Left cardiac atrium (tissue), 4 donors: Measurements from ENCODE around the gene LTB4R. TPM values are rescaled to one million over a fixed set of nuclear protein-coding genes. Genes with fewer than 3 reads are reported as not detected.

Source experiments
- ATAC-seq, 2 donors: fragments of 200-7000 bp; cut with Tn5 transposase; one replicate each; pipeline ENCODE4 v1.9.1; 2020; ENCODE audit warnings: mild to moderate bottlenecking in 2 of 2, moderate library complexity in 2 of 2
- DNase-seq: peaks from one replicate; pipeline ENCODE4 v3.0.0-alpha.2; 2020
- intact Hi-C, 2 donors: fragments of 100-400 bp; cut with DNase I; formaldehyde crosslinking; loops; one replicate each; pipeline versions ENCODE4 v1.14.1 to v1.15.1; 2022 to 2023
- total RNA-seq, 2 donors: library from RNA; stranded (reverse); fragmentation: NEBNext Ultra II Directional; extraction: Animal tissue kit (Norgen Biotek cat#: 25700); gene quantifications; one replicate each; pipeline ENCODE4 v1.2.1, GENCODE V29; 2021
- donor health status: DM: no; HTN: yes; CAD: no.
- donor health status: DM: no; HTN: yes; CAD: no; lungs with severe emphysema.
- donor health status: DM: yes; HTN: yes; CAD: no.
- donor health status: Dilated cardiomyopathy.

Gene LTB4R
- total RNA-seq, 2 donors from 2014 or later: 2.8 to 3.2 TPM

GRCh38 chr14:24296341-24297157 lies 14.8 kb upstream of the LTB4R start:
- peak; percentile 55 to 71 for ATAC-seq
- DNase-seq: peak; percentile 69
- intact Hi-C loops: loop anchor here in 1 of 2 donors (1.0 kb wide), 1 partner anchor 53 kb away; no protein-coding TSS in a partner anchor

DNA sequence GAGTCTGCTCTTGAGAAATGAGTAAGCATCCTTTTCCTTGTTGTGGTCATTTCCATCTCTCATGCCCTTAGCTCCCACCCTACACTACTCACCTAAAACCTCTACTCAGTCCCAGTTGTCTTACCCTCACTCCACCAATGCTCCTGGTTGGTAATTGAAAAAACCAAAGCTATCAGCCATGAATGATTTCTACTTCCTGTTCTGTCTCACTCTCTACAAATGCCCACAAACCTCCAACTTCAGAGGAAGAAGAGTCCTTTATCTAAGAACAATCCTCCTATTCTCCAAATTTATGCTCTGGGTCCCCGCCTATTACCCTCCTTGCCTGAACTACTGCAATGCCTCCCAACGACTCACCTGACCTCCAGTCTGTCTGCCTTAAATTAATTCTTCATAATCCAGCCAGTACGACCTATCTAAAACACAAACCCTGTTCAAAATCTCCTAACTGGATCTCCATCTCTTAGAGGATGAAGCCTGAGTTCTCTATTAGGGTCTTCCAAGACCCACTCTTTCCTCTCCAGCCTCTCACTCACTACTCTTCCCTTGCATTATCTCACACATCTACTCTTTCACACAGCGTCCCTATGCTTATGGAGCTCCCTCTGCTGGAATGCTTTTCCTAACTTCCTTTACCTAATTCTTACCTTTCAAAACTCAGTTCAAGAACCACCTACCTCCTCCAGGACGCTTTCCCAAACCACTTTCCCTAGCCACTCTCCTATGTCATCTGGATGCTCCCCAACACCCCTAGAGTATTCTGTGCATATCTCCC lies 13.9 kb upstream of the LTB4R start:
- intact Hi-C loops: no loop called here
- DNase-seq (no peak), ATAC-seq (peak in 1 of 2 donors; percentile 9)

DNA sequence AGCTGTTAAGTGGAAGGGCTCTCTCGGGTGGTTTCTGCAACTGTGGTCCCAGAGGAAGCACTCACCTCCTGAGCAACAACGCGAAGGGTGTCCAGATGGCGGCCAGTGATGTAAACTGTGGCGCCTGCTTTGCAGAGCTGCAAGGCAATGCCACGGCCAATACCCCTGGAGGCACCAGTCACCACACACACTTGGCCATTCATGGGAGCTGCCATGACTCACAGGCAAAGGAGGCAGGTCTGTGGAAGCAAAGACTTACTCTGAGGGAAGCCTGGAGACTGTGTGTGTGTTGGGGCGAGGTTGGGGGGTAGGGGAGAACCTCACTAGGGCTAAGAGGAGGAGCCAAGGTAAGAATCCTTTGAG lies 12.4 kb upstream of the LTB4R start:
- no peak for DNase-seq
- ATAC-seq: peak in 1 of 2 donors; percentile 24
- intact Hi-C loops: no loop called here

GRCh38 chr14:24299255-24300191 lies 11.8 kb upstream of the LTB4R start, which contains the start of the genes DHRS1 and NOP9:
TSS of gene DHRS1 (minus strand) at chr14:24299780. CDS start at chr14:24299106, 674 bp downstream.
TSS of gene NOP9 (plus strand) at chr14:24299850. CDS start at chr14:24299955, 105 bp downstream.
- ATAC-seq: peak; percentile 91 to 95
- peak; percentile 92 for DNase-seq
- intact Hi-C loops: no loop called here

DNA sequence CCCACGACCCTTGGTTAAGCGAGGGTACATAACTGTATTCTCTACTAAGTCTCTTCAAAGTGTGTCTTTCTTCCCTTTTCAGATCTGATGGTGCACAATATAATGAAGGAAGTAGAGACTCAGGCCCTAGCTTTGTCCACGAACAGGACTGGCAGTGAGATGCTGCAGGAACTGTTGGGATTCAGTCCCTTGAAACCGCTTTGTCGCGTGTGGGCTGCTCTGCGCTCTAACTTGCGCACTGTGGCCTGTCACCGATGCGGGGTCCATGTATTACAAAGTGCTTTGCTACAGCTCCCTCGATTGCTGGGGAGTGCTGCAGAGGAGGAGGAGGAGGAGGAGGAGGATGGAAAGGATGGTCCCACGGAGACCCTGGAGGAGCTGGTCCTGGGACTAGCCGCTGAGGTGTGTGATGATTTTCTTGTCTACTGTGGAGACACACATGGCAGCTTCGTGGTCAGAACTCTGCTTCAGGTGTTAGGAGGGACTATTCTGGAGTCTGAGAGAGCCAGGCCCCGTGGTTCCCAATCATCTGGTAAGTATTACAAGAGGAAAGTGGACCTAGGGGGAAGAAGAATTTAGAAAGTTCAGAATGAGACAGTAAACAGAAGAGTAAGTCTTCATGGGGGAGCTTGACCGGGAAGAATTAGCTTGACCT lies 10.8 kb upstream of the LTB4R start:
- DNase-seq: no peak
- intact Hi-C loops: no loop called here
- ATAC-seq: no peak

GRCh38 chr14:24304019-24304387 lies 7.3 kb upstream of the LTB4R start:
- intact Hi-C loops: no loop called here
- no peak for DNase-seq
- no peak for ATAC-seq

- no peak for ATAC-seq
- intact Hi-C loops: no loop called here
- DNase-seq: no peak
Observed at GRCh38 chr14:24307156-24307574, 4.1 kb upstream of the LTB4R start.

DNA sequence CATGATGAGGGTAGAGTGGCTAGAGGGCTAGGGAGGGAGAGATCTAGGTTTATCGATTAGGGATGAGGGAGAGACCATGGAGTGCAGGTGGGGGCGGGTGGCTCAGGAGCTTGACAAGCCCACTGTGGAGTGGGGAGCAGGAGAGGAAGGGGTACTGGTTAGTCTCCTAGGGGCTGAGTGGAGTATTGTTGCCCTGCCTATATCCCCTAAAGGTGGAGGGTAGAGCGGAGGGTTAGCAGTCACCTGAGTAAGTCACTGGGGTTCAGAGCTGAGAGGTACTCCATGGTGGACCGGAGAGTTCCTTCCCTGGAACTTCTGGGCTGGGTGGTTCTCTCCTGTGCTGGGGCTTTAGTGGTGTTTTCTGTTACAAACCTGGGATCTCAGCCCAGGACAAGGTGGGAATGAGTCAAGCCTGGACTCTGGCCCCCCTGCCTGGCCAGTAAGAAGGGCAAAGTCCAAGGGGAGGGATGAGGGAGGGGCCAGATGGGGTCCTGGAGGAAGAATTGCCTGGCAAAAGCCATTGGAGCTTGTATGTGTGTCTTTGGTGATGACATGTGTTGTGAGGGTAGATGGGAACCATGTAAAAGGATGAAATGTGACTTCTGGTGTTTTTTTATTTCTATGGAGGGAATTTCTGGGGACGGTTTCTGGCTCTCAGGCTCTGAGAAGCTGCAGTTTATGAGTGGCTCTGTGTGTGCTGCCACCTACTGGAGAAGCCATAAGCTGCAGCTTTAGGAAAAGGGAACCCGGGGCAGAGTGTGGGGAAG lies 3.5 kb upstream of the LTB4R start, which contains the start of gene CIDEB:
Gene CIDEB, minus strand, starts transcription at position 403 of the 767 bp plus-strand sequence. Its CDS starts 119 bp downstream, at position 284.
- DNase-seq: peak; percentile 55
- intact Hi-C loops: no loop called here
- peak in 1 of 2 donors; percentile 5 for ATAC-seq

DNA sequence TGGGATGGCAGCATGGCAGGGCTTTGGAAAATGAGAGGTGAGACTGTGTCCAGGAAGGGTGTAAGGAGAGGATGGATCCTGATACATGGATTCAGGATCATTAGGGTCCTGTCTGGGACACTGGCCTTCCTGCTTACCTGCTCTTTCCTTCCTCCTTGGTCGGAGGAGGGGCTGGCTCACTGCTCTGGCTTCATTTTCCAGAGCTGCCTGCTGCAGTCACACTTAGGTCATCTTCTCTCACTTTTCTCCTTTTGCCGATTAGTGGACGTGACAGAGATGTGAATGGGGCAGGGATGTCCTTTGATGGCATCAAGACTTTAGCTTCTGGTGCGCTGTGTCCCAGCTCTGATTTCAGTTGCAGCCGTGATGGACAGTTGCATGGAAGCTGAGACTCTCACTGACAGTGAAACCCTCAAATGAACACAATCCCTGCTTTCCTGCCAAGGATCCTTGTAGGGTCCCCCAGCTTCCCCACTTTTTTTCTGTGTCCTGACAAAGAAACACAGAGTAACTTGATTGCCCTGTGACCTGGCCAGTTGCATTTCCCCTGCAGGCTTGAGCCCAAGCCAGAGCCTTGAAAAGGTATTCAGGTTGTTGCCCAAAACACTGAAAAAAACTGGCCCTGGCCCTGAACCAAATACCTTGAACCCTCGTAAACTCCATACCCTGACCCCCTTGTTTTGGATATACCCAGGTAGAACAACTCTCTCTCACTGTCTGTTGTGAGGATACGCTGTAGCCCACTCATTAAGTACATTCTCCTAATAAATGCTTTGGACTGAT lies 2.8 kb upstream of the LTB4R start:
- ATAC-seq (no peak), DNase-seq (no peak)
- intact Hi-C loops: no loop called here

- no peak for DNase-seq
- no peak for ATAC-seq
- intact Hi-C loops: no loop called here
Observed at GRCh38 chr14:24309538-24310264, 1.6 kb upstream of the LTB4R start, which contains the start of gene LTB4R2. TSS of gene LTB4R2 (plus strand) at chr14:24310140. CDS start at chr14:24310665, 525 bp downstream.

- intact Hi-C loops: no loop called here
- no peak for DNase-seq
- ATAC-seq: no peak
Observed at GRCh38 chr14:24310265-24310645, 1.0 kb upstream of the LTB4R start.

DNA sequence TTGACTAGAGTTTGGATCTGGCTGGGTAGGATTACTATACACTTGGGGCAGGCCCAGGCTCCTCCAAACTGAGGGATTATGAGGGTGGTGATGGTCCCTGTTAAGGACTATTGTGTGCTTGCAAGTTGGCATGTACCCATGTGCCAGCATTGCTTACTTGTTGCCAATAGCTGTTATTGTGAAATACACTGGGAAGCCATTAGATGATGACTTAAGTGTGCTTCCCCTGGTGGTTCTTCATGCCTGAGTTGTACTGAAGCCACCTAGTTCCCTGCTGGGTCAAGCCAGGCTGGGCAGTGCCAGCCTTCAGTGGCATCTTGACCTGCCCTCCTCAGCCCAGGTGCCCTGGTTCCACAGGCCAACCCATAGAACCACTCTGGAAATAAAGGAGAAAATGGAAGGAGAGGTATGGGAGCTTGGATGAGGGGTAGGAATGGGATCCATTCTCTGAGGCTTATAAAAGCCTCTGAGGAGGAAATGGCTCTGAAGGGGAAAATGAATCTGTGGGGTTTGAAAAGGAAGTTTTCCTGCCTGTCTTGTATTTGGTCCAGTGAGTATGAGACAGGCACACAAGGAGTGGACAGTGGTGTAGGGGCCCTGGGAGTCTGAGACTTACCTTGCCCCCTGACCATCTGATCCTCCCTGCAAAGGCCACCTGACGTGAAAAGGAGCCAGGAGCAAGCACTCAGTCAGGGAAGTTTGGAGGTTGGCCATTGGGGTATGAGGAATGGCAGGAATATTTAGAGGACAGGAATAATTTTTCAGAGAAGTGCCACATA lies 724 bp downstream of the LTB4R start:
- DNase-seq: no peak
- no peak for ATAC-seq
- intact Hi-C loops: no loop called here

- intact Hi-C loops: no loop called here
- ATAC-seq (no peak), DNase-seq (no peak)
Observed at GRCh38 chr14:24312736-24313507, 1.6 kb downstream of the LTB4R start.

DNA sequence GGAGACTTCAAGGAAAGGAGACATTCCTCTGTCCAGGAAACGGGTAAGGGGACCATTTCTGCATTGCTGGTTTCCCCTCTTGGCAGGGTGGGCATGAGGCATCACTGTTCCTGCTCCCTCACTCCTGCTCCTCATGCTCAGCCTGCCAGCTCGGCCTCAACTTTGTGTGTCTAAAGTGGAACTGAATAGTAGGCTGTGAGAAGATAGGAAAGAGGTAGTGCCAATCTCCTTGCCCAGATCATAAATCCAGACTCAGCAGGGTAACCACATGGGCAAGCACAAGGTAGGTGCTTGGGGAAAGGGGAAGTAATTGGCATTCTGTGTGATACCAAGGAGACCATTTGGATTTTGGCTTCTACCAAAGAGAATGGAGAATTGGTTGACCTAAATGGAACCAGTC lies 2.6 kb downstream of the LTB4R start:
- intact Hi-C loops: no loop called here
- no peak for ATAC-seq
- no peak for DNase-seq
